Small intestine (tissue), 7 donors: ENCODE results near the gene FBXL13. TPM values are rescaled to one million over a fixed set of nuclear protein-coding genes. Genes with fewer than 3 reads are reported as not detected.
"Not testable (repeated sequence)": the region's sequence is repeated elsewhere in the genome, so short reads cannot be mapped to it uniquely, and the experiment has no call there.

Source experiments
- DNase-seq, 2 donors: peaks; one replicate each; pipeline versions ENCODE4 v3.0.0 to v3.0.0-alpha.2; 2013
- FAIRE-seq: peaks from 2 replicates; lab custom pipeline; 2012; peaks lifted over from hg19 to GRCh38; lab: Jason Lieb, UNC
- H3K27ac ChIP-seq, 3 donors: one replicate each; pipeline ENCODE4 v1.5.1; 2013; ENCODE audit warnings: low read length in 2 of 3, mild to moderate bottlenecking in 2 of 3, control low read depth in 1 of 3, inconsistent platforms in 1 of 3, low read depth in 1 of 3, moderate library complexity in 1 of 3
- H3K27me3 ChIP-seq, 3 donors: one replicate each; pipeline ENCODE4 v1.6.1; 2013; ENCODE audit warnings: low read length in 3 of 3, inconsistent platforms in 1 of 3; ENCODE audit not compliant: control insufficient read depth in 3 of 3, insufficient read depth in 3 of 3
- H3K36me3 ChIP-seq, 3 donors: one replicate each; pipeline ENCODE4 v1.6.1; 2013; ENCODE audit warnings: low read length in 3 of 3, inconsistent platforms in 1 of 3, low read depth in 1 of 3, mild to moderate bottlenecking in 1 of 3, moderate library complexity in 1 of 3; ENCODE audit not compliant: control insufficient read depth in 3 of 3, insufficient read depth in 2 of 3
- H3K4me1 ChIP-seq, 3 donors: one replicate each; pipeline ENCODE4 v1.6.1; 2013; ENCODE audit warnings: low read length in 2 of 3, inconsistent platforms in 1 of 3, low read depth in 1 of 3, mild to moderate bottlenecking in 1 of 3, moderate library complexity in 1 of 3; ENCODE audit not compliant: control insufficient read depth in 3 of 3, insufficient read depth in 2 of 3
- H3K4me3 ChIP-seq, 3 donors: one replicate each; pipeline ENCODE4 v1.5.1; 2013; ENCODE audit warnings: low read length in 3 of 3, control low read depth in 1 of 3, inconsistent platforms in 1 of 3, low read depth in 1 of 3, mild to moderate bottlenecking in 1 of 3, moderate library complexity in 1 of 3
- H3K9me3 ChIP-seq, 2 donors: one replicate each; pipeline ENCODE4 v1.6.1; 2013; ENCODE audit warnings: low read depth in 1 of 2, low read length in 1 of 2; ENCODE audit not compliant: control insufficient read depth in 2 of 2, insufficient read depth in 1 of 2
- WGBS, 3 donors: extraction: QIAGEN DNeasy Blood & Tissue Kit; methylation state at CpG; one replicate each; pipeline ENCODE4 v1.1.7; 2013; 5-methylcytosine and 5-hydroxymethylcytosine counted together
- polyA plus RNA-seq, 4 donors: library from polyadenylated mRNA; stranded (reverse) in 3 of 4; unstranded in 1 of 4; fragments of 200-250 nt in 3 of 4; fragments of 120-200 nt in 1 of 4; gene quantifications; one replicate each; pipeline versions ENCODE4 v1.2.1 to v1.2.3, GENCODE V29; 2013
- donor health status: healthy with polysubstance abuse.
- donor health status: control.
- donor health status: control.
- donor health status: Bipolar disorder and iron deficiency.
- donor health status: healthy.

Gene FBXL13
- polyA plus RNA-seq, 4 donors: 0.10 to 0.38 TPM; not detected in 2

- 94 to 100% (median 98%) methylated on average over 4 of the region's 4 CpGs for WGBS, 3 donors
- H3K4me3 ChIP-seq: no peak overlapping the region
- no peak for FAIRE-seq
- H3K36me3 ChIP-seq: peaks cover 2 to 25% (median 11%) of the 10 kb centered on the region in 3 donors
- no peak overlapping the region for H3K27ac ChIP-seq
- H3K27me3 ChIP-seq: no peaks in the 10 kb centered on the region
- no peak for DNase-seq
- no peaks in the 10 kb centered on the region for H3K4me1 ChIP-seq
- H3K9me3 ChIP-seq: no peaks in the 10 kb centered on the region
Measured at GRCh38 chr7:103115771-103116170, 41.2 kb upstream of the FBXL13 start.

DNA sequence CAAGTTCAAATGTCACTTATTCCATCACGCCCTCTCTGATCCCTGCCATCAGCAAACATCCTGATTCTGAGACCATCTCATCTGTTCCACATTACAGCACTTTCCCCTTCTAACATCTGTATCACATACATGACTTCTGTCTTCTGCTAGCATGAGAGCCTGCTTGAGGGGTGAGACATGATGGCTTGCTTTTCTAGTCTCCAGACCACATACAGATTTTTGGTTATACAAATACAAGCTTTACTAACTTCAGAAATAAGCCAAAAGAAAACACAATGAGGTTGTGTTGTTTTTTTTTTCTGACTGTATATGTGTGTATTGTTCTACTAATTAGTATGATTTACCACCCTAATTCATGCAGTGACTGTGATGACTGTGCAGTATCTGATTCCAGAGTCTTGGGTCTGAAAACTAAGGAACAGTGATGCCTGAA lies 40.0 kb upstream of the FBXL13 start:
- Histone ChIP-seq H3K9me3 (no peaks in the 10 kb centered on the region), H3K4me3 (no peak overlapping the region), H3K27ac (no peak overlapping the region), H3K4me1 (no peaks in the 10 kb centered on the region), H3K36me3 (peaks cover 2 to 19% (median 7%) of the 10 kb centered on the region in 3 donors), H3K27me3 (no peaks in the 10 kb centered on the region)
- 85 to 94% (median 91%) methylated on average over 1 of the region's 1 CpG for WGBS, 3 donors
- FAIRE-seq (no peak), DNase-seq (no peak)

- WGBS, 3 donors: 95 to 97% (median 96%) methylated on average over 2 of the region's 2 CpGs
- Histone ChIP-seq H3K4me3 (no peak overlapping the region), H3K4me1 (no peaks in the 10 kb centered on the region), H3K27ac (no peak overlapping the region), H3K9me3 (no peaks in the 10 kb centered on the region), H3K27me3 (no peaks in the 10 kb centered on the region), H3K36me3 (peaks cover 2 to 19% (median 4%) of the 10 kb centered on the region in 3 donors)
- no peak for FAIRE-seq
- no peak for DNase-seq
Measured at GRCh38 chr7:103113164-103113563, 38.6 kb upstream of the FBXL13 start.

DNA sequence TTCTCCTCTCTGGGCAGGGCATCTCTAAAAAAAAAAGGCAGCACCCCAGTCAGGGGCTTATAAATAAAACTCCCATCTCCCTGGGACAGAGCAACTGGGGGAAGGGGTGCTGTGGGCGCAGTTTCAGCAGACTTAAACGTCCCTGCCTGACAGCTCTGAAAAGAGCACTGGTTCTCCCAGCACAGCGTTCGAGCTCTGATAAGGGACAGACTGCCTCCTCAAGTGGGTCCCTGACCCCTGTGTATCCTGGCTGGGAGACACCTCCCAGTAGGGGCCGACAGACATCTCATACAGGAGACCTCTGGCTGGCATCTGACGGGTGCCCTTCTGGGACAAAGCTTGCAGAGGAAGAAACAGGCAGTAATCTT lies 32.1 kb upstream of the FBXL13 start:
- not testable (repeated sequence) for H3K27me3 ChIP-seq, H3K27ac ChIP-seq, DNase-seq, H3K4me1 ChIP-seq, H3K4me3 ChIP-seq, FAIRE-seq, H3K9me3 ChIP-seq
- peaks cover 0 to 18% (median 11%) of the 10 kb centered on the region in 3 donors for H3K36me3 ChIP-seq
- WGBS, 3 donors: 65 to 92% (median 83%) methylated on average over 6 of the region's 6 CpGs

DNA sequence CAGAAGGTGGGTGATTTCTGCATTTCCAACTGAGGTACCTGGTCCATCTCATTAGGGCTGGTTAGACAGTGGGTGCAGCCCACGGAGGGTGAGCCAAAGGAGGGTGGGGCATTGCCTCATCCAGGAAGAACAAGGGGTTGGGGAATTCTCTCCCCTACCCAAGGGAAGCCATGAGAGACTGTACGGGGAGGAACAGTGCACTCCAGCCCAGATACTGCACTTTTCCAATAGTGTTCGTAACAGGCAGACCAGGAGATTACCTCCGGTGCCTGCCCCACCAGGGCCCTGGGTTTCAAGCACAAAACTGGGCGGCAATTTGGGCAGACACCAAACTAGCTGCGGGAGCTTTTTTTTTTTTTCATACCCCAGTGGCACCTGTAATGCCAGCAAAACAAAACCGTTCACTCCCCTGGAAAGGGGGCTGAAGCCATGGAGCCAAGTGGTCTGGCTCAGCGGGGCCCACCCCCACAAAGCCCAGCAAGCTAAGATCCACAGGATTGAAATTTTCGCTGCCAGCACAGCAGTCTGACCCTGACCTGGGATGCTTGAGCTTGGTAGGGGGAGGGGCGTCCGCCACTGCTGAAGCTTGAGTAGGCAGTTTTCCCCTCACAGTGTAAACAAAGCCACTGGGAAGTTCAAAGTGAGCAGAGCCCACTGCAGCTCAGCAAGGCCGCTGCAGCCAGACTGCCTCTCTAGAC lies 31.6 kb upstream of the FBXL13 start:
- no peaks in the 10 kb centered on the region for H3K27me3 ChIP-seq
- DNase-seq: no peak
- 72 to 92% (median 88%) methylated on average over 12 of the region's 12 CpGs for WGBS, 3 donors
- H3K27ac ChIP-seq: no peak overlapping the region
- no peak for FAIRE-seq
- peaks cover 0 to 3% (median 0%) of the 10 kb centered on the region in 3 donors for H3K4me1 ChIP-seq
- peaks cover 0 to 18% (median 11%) of the 10 kb centered on the region in 3 donors for H3K36me3 ChIP-seq
- H3K4me3 ChIP-seq: no peak overlapping the region
- no peaks in the 10 kb centered on the region for H3K9me3 ChIP-seq

GRCh38 chr7:103101543-103101942 lies 26.9 kb upstream of the FBXL13 start:
- Histone ChIP-seq H3K4me3 (no peak overlapping the region), H3K27ac (no peak overlapping the region), H3K36me3 (peaks cover 0 to 20% (median 14%) of the 10 kb centered on the region in 3 donors), H3K27me3 (no peaks in the 10 kb centered on the region), H3K4me1 (peaks cover 0 to 3% (median 0%) of the 10 kb centered on the region in 3 donors), H3K9me3 (no peaks in the 10 kb centered on the region)
- FAIRE-seq: no peak
- no peak for DNase-seq
- WGBS, 3 donors: 41 to 61% (median 42%) methylated on average over 2 of the region's 2 CpGs

- no peaks in the 10 kb centered on the region for H3K4me1 ChIP-seq
- 62 to 73% (median 67%) methylated on average over 3 of the region's 3 CpGs for WGBS, 3 donors
- FAIRE-seq (no peak), DNase-seq (no peak)
- no peak overlapping the region for H3K4me3 ChIP-seq
- H3K27me3 ChIP-seq: no peaks in the 10 kb centered on the region
- peaks cover 0 to 20% (median 9%) of the 10 kb centered on the region in 3 donors for H3K36me3 ChIP-seq
- H3K27ac ChIP-seq: no peak overlapping the region
- no peaks in the 10 kb centered on the region for H3K9me3 ChIP-seq
Measured at GRCh38 chr7:103100348-103100747, 25.8 kb upstream of the FBXL13 start.

DNA sequence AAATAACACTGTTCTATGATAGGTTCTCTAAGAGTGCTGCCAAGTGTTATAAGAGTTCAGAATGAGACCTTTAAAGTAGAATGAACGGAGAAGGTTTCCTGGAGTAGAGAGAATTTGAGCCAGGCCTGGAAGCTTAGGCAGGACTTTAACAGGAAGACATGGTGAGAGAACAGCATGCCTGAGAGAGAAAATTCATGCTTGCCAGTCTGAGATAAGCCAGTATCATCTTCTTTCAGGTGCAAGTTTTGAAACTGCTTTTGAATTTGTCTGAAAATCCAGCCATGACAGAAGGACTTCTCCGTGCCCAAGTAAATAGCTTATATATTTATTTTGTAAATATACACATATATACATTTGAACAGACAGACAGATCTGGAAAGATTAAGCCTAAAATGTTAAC lies 22.4 kb upstream of the FBXL13 start:
- FAIRE-seq: no peak
- 92 to 99% (median 93%) methylated on average over 2 of the region's 2 CpGs for WGBS, 3 donors
- Histone ChIP-seq H3K27me3 (no peaks in the 10 kb centered on the region), H3K4me3 (no peak overlapping the region), H3K27ac (no peak overlapping the region), H3K36me3 (peaks cover 2 to 11% (median 10%) of the 10 kb centered on the region in 3 donors), H3K9me3 (no peaks in the 10 kb centered on the region), H3K4me1 (no peaks in the 10 kb centered on the region)
- DNase-seq: no peak
